ENCODE results near the gene PYDC2. TPM values are rescaled to one million over a fixed set of nuclear protein-coding genes. Genes with fewer than 3 reads are reported as not detected.

The PYDC2 gene
- polyA plus RNA-seq, 1 of the 3 experiments (the other 2 are of a cell fraction): not detected

- Histone ChIP-seq H3F3A (replicated peaks; ENCODE audit: insufficient read depth) (no peaks in the 10 kb centered on the region), H3K4me1 (ENCODE audit: control insufficient read depth in 1 of 2, insufficient read depth in 2 of 2, low read depth in 1 of 2, low read length in 1 of 2) (no peaks in the 10 kb centered on the region), H3K27ac (ENCODE audit: low read depth in 2 of 2, low read length in 1 of 2) (no peak overlapping the region), H2AFZ (ENCODE audit: low read depth) (no peak overlapping the region), H3K4me2 (no peak overlapping the region), H3K9me2 (no peaks in the 10 kb centered on the region), H3K36me3 (replicated peaks in 1 of 2; ENCODE audit: control insufficient read depth in 1 of 2, insufficient read depth in 2 of 2, low read length in 1 of 2) (peaks cover 0 to 6% of the 10 kb centered on the region in 2 experiments), H3K27me3 (ENCODE audit: insufficient read depth) (no peaks in the 10 kb centered on the region), H3K79me2 (ENCODE audit: insufficient read depth) (no peaks in the 10 kb centered on the region), H4K20me1 (ENCODE audit: insufficient read depth) (no peaks in the 10 kb centered on the region), H3K9me3 (no peaks in the 10 kb centered on the region), H3K4me3 (ENCODE audit: low read depth in 2 of 2, low read length in 1 of 2) (no peak overlapping the region), H3K9ac (no peak overlapping the region)
- CTCF ChIA-PET: no interaction called here
- TF ChIP-seq MEF2A (IDR thresholded peaks at IDR 0.05; ENCODE audit: borderline replicate concordance, low read depth): no peak
- no peak for TF ChIP-seq CHD2 (IDR thresholded peaks at IDR 0.05; ENCODE audit: low read length, partially characterized antibody)
- no peak for TF ChIP-seq EP300 (IDR thresholded peaks at IDR 0.05; ENCODE audit: borderline replicate concordance in 1 of 2, low read depth in 1 of 2, low read length in 1 of 2)
- no peak for TF ChIP-seq GABPA (IDR thresholded peaks at IDR 0.05; ENCODE audit: low read depth)
- TF ChIP-seq YY1 (IDR thresholded peaks at IDR 0.05; ENCODE audit: low read depth): no peak
- no peak for TF ChIP-seq RAD21 (IDR thresholded peaks at IDR 0.05; ENCODE audit: low read length)
- no peak for TF ChIP-seq REST (IDR thresholded peaks at IDR 0.05; ENCODE audit: low read depth, low read length)
- no peak for TF ChIP-seq MAX (IDR thresholded peaks at IDR 0.05; ENCODE audit: low read depth)
- TF ChIP-seq USF1 (IDR thresholded peaks at IDR 0.05; ENCODE audit: borderline replicate concordance, low read depth): no peak
- no peak for TF ChIP-seq POLR2AphosphoS5 (IDR thresholded peaks at IDR 0.05; ENCODE audit: low read depth, low read length)
- no peak for TF ChIP-seq FOXJ3 (CRISPR knock-in tag; IDR thresholded peaks at IDR 0.05)
- no peak for TF ChIP-seq ZBTB33 (IDR thresholded peaks at IDR 0.05; ENCODE audit: borderline replicate concordance, low read depth)
- no peak for TF ChIP-seq SIN3A (IDR thresholded peaks at IDR 0.05; ENCODE audit: borderline replicate concordance, low read depth, low read length)
- POLR2A ChIA-PET: no interaction called here
- WGBS (ENCODE audit: low lambda C conversion rate): 35% methylated on average over 2 of the region's 2 CpGs
- no peak for DNase-seq
Observed at GRCh38 chr3:191438150-191438814, 22.7 kb upstream of the PYDC2 start.
